HEK293 (cell line): ENCODE data around the gene SLC14A1.

Source experiments
- CTCF ChIP-seq: fragments of 450-650 bp; formaldehyde crosslinking; IDR thresholded peaks from 2 replicates; pipeline ENCODE4 v1.5.1; 2016; ENCODE audit warnings: missing biosample characterization, missing genetic modification characterization
- PBX3 ChIP-seq: sonication (generic); formaldehyde crosslinking; IDR thresholded peaks from 2 replicates; pipeline ENCODE4 v1.8.1; 2022; ENCODE audit warnings: mild to moderate bottlenecking, moderate library complexity, missing genetic modification reagents
- REST ChIP-seq: fragments of 450-650 bp; formaldehyde crosslinking; IDR thresholded peaks from 2 replicates; pipeline ENCODE4 v1.5.1; 2016; ENCODE audit warnings: missing biosample characterization, missing genetic modification characterization
- SCRT1 ChIP-seq: fragments of 450-650 bp; formaldehyde crosslinking; IDR thresholded peaks from 2 replicates; pipeline ENCODE4 v1.5.1; 2016; ENCODE audit warnings: missing biosample characterization, missing genetic modification characterization, borderline replicate concordance
- ZBTB1 ChIP-seq: fragments of 450-650 bp; formaldehyde crosslinking; IDR thresholded peaks from 2 replicates; pipeline ENCODE4 v1.5.1; 2016; ENCODE audit warnings: missing biosample characterization, missing genetic modification characterization
- ZFP37 ChIP-seq: fragments of 450-650 bp; formaldehyde crosslinking; IDR thresholded peaks from 2 replicates; pipeline ENCODE4 v1.5.1; 2016; ENCODE audit warnings: missing biosample characterization, missing genetic modification characterization
- ZNF138 ChIP-seq: fragments of 450-650 bp; formaldehyde crosslinking; IDR thresholded peaks from 2 replicates; pipeline ENCODE4 v1.5.1; 2016; ENCODE audit warnings: missing biosample characterization, missing genetic modification characterization, borderline replicate concordance
- ZNF391 ChIP-seq: fragments of 450-650 bp; formaldehyde crosslinking; IDR thresholded peaks from 2 replicates; pipeline ENCODE4 v1.5.1; 2016; ENCODE audit warnings: low read depth, missing biosample characterization, missing genetic modification characterization, borderline replicate concordance
- ZNF488 ChIP-seq: fragments of 450-650 bp; formaldehyde crosslinking; IDR thresholded peaks from 2 replicates; pipeline ENCODE4 v1.5.1; 2016; ENCODE audit warnings: missing biosample characterization, missing genetic modification characterization
- ZNF561 ChIP-seq: fragments of 450-650 bp; IDR thresholded peaks from 2 replicates; pipeline ENCODE4 v1.5.1; 2018; ENCODE audit warnings: missing biosample characterization, missing genetic modification characterization, borderline replicate concordance
- ZNF629 ChIP-seq: fragments of 450-650 bp; formaldehyde crosslinking; IDR thresholded peaks from 2 replicates; pipeline ENCODE4 v1.5.1; 2017; ENCODE audit warnings: missing biosample characterization, missing genetic modification characterization
- ZNF747 ChIP-seq: fragments of 450-650 bp; formaldehyde crosslinking; IDR thresholded peaks from 2 replicates; pipeline ENCODE4 v1.5.1; 2016; ENCODE audit warnings: missing biosample characterization, missing genetic modification characterization
- ZNF791 ChIP-seq: fragments of 450-650 bp; formaldehyde crosslinking; IDR thresholded peaks from 2 replicates; pipeline ENCODE4 v1.5.1; 2016; ENCODE audit warnings: missing biosample characterization, missing genetic modification characterization

- TF ChIP-seq ZNF561 (tag by site-specific recombination) (no peak), ZNF791 (no peak), SCRT1 (tag by site-specific recombination) (no peak), CTCF (tag by site-specific recombination) (no peak), PBX3 (CRISPR knock-in tag) (no peak), ZNF747 (tag by site-specific recombination) (no peak), REST (tag by site-specific recombination) (no peak), ZNF488 (tag by site-specific recombination) (no peak), ZNF629 (tag by site-specific recombination) (no peak), ZNF391 (tag by site-specific recombination) (no peak), ZBTB1 (tag by site-specific recombination) (no peak), ZNF138 (no peak), ZFP37 (tag by site-specific recombination) (no peak)
Observed at GRCh38 chr18:45788861-45789260, 64.9 kb downstream of the SLC14A1 start.
